GM12865 (cell line): ENCODE results near the gene TAOK3.
A peak's percentile ranks its signal among the peaks of the same experiment; 100 is the strongest.
"Not testable (repeated sequence)": the region's sequence is repeated elsewhere in the genome, so short reads cannot be mapped to it uniquely, and the experiment has no call there.

Source experiments
- DNase-seq: peaks from one replicate; pipeline ENCODE4 v3.0.0; 2010; ENCODE audit warnings: low read depth
- H3K4me3 ChIP-seq: 2 replicates; pipeline ENCODE4 v1.5.1; 2011; ENCODE audit warnings: mild to moderate bottlenecking, low read depth, low read length, control low read depth
- CTCF ChIP-seq: IDR thresholded peaks from 2 replicates; pipeline ENCODE4 v1.5.1; 2011; ENCODE audit warnings: low read length, control low read depth, low read depth, inconsistent platforms; ENCODE audit not compliant: insufficient read depth; ENCODE audit errors: missing control alignments

The TAOK3 gene

GRCh38 chr12:118282767-118283166 lies 89.9 kb downstream of the TAOK3 start:
- no peak for TF ChIP-seq CTCF
- no peak for DNase-seq
- H3K4me3 ChIP-seq = no peak overlapping the region

- not testable (repeated sequence) for H3K4me3 ChIP-seq, DNase-seq
Observed at GRCh38 chr12:118278288-118278687, 94.4 kb downstream of the TAOK3 start.

GRCh38 chr12:118274066-118274465 lies 98.6 kb downstream of the TAOK3 start:
- no peak for TF ChIP-seq CTCF
- H3K4me3 ChIP-seq = no peak overlapping the region
- peak; percentile 5 for DNase-seq

GRCh38 chr12:118271770-118272417 lies 100.8 kb downstream of the TAOK3 start:
- no peak overlapping the region for H3K4me3 ChIP-seq
- DNase-seq = no peak
- no peak for TF ChIP-seq CTCF

- DNase-seq = no peak
- no peak overlapping the region for H3K4me3 ChIP-seq
- no peak for TF ChIP-seq CTCF
Observed at GRCh38 chr12:118271183-118271582, 101.5 kb downstream of the TAOK3 start.

- no peak for TF ChIP-seq CTCF
- no peak for DNase-seq
- no peak overlapping the region for H3K4me3 ChIP-seq
Observed at GRCh38 chr12:118269806-118270205, 102.9 kb downstream of the TAOK3 start.

GRCh38 chr12:118259079-118259478 lies 113.6 kb downstream of the TAOK3 start:
- H3K4me3 ChIP-seq = no peak overlapping the region
- DNase-seq = no peak
- no peak for TF ChIP-seq CTCF
